DMS 273 treated with DMSO at 0.1 percent for 48 hours (cell line): Measurements from ENCODE around the gene DRG2.

ENCODE experiments used
- DNase-seq: peaks from one replicate; lab custom pipeline; 2025; lab: John Stamatoyannopoulos, UW

DRG2 gene

DNA sequence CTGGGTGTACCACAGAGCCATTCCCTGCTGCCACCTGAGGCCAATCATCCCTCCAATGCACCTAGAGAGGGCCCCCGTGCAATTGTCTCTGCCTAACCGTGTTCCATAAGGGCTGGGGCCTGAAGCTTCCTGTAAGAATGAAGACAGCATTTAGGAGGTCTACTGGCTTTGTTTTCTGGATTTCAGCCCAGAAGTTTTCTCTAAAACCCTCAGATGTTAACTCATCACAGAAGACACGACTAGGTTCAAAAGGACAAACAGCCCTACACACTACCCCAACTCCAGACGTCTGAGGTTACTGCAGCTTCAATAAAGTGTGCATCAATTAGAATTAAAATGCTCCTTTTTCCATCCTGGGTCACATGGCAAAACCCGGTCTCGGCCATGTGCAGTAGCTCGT is 10.8 kb upstream of the DRG2 start:
- no peak for DNase-seq

DNA sequence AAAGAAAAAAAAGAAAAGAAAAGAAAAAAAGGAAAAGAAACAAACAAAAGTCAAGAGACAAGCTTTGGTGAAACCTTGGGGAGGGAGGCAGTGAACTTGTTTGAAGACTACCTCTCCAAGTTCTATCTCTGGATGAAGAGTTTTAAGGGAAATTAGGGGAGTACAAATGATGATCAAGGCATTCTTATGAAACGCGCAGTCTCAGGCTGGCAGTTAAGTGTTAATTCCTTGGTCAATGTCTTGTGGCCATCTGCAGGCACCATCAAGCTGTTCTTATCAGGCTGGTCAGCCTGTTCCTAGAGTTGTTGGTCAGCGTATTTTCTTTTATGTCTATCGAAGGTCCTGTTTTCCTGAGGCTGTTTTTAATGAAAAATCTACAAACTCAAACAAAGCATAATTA is 8.2 kb upstream of the DRG2 start:
- no peak for DNase-seq

DNA sequence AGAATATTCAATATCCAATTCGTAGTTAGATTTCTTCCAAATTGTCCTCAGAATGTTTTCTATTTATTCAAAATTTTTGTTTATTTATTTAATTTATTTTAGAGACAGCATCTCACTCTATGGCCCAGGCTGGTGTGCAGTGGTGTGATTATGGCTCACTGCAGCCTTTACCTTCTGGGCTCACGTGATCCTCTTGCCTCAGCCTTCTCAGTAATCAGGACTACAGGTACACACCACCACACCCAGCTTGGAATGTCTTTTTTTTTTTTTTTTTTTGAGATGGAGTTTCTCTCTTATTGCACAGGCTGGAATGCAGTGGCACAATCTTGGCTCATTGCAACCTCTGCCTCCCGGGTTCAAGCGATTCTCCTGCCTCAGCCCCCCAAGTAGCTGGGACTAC is 3.5 kb upstream of the DRG2 start:
- no peak for DNase-seq

DNA sequence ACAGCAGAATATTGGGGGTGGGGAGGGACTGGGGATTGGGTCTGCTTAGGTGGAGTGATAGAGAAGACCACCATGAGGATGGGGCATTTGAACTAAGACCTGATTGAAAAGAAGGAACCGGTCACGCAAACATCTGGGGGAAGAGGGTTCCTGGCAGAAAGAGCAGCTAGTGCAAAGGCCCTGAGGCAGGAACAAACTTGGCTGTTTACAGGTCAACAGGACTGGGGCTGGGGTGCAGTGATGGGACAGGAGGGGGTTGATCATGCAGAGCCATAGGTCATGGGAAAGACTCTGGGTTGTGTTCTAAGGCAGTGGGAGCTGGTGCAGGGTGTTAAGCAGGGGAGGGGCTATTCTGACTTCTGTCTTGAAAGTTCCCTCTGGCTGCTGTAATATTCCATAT is 1.9 kb downstream of the DRG2 start:
- DNase-seq, result no peak

DNA sequence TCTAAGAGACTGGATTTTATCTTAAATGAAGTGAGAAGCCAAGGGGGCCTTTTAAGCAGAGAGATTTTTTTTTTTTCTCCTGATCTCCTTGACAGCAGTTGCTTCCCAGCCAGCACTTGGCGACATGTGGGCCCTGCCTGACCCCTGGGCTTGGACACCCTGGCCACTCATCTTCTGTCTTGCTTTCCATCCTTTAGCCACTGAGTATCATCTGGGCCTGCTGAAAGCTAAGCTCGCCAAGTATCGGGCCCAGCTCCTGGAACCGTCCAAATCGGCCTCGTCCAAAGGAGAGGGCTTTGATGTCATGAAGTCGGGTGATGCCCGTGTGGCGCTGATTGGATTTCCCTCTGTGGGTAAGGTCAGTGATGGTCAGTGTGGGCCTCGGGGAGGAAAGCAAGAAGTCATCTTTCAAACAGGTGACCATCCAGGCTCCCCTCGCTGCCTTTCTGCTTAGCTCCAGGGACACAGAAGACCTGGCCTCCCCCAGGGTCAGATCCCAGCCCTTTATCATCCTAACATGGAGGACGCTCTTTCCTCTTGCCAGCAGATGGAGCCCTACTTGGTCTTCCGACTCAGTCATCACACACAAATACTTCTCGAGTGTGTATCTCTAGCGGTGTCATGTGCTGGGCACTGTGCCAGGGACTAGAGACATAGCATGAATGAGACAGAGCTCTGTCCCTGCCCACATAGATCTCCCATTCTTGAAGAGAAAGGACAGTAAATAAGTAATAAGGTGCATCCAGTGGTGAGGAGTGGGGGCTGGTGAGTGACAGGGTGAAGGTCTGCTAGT is 6.1 kb downstream of the DRG2 start:
- no peak for DNase-seq

DNA sequence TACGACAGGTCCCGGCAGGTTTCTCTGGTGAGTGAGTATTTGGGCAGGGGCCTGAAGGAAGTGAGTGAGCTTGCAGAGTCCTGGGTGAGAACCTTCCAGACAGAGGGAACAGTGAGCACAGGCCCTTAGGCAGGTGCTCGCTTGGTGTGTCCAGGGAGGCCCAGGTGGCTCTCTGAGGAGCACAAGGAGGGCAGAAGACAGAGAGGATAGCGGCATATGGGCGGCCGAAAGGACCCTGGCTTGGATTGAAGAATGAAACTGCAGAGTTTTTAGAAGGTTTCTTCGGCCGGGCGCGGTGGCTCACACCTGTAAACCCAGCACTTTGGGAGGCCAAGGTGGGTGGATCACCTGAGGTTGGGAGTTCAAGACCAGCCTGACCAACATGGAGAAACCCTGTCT is 6.7 kb downstream of the DRG2 start:
- no peak for DNase-seq

DNA sequence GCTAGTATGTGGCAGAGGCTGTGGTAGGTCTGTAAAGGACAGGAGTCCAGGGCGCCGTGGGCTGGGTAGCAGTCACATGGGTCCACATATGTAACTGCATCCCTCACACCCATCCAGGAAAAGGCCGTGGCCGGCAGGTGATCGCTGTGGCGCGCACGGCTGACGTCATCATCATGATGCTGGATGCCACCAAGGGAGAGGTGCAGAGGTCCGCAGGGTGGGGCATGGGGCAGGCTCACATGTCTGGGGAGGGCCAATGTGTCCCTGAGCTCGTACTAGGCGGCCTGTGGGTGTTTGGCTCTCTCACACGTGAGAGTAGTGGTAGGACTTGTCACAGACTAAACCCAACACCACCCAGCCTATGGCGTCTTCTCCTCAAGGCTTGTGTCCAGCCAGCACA is 11.8 kb downstream of the DRG2 start:
- no peak for DNase-seq

DNA sequence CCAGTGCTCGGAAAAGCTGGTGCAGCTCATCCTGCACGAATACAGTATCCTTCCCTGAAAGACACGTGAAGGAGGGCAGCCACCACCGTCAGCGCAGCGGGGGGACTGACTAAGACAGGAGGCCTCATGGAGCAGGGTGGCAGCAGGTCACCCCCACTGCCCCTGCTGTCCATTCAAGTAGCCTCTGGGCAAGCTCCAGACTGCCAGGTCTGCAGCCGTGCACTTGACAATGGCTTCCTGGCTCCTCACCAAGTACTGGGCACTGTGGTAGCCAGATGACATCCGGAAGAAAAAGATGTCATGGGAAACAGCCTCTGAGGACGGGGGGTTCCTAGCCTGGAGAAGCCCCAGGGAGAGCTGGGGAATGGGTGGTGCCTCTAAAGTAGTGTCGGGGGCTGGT is 12.9 kb downstream of the DRG2 start:
- no peak for DNase-seq

DNA sequence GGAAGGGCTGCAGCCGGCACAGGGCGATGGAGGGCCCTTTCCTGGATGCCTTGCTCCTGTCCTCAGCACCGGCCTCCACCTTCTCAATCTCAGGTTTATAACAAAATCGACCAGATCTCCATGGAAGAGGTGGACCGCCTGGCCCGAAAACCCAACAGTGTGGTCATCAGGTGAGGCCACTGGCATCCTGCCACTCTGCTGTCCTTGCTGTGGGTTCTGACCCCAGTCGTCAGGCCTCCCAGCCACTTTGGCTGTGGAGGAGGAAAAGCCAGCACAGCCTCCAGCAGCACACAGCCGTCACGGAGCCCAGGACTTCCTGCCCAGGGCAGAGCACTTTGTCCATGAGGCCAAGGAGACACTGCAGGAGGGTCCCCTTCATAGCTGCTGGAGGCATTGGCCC is 14.1 kb downstream of the DRG2 start:
- no peak for DNase-seq

DNA sequence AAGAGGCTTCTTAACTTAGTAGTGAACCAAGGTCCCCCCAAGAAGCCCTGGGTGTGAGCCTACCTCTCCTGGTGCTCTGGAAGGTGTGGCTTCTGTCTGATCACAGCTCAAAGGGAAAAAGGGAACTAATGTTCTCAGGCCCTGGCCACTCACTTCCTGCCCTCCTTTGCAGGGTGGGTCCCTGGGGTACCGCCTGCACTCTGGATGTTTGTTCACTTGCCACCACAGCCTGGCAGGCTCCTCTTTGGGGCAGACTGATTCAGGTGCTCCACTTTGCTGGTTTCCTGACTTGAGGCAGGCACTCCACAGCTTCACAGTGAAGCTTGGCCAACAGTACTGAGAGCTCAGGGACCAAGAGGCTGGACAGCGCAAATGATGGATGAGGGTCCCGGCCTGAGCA is 14.9 kb downstream of the DRG2 start:
- DNase-seq, result no peak

DNA sequence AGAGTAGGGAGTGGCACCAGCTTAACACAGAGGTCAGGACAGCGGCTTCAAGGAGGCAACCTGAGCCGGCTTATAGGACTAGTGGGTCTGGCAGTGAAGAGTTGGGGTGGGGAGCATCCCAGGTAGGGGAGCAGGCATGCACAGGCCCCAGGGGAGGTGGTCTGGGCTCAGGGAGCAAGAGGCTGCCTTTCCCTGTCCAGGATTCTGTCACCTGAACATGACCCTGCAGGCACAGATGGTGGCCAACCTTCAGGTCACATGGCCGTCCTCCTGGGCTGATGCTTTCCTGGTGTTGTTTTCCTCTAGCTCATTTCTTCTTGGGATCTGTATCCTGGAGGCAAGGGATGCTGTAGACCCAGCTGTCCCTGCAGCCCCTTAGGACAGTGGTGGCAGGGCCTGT is 17.3 kb downstream of the DRG2 start:
- no peak for DNase-seq

DNA sequence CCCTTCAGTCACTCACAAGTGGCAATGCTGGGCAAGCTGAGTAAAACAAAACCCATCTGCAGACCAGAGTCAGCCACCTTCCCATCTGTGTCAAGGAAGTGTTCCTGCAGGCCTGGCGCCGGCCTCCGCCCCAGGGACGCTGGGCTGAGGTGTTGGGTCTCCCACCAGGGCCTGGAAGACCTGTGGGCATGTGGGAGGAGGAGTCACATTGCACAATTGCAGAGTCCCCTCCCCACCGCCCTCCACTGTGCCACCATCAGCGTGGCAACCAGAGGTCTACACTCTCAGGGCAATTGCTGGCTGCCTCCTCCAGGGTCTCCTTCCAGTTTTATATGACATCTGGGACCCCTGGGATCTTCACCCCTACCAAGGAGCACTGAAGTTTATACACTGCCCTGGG is 17.8 kb downstream of the DRG2 start:
- DNase-seq, result no peak

DNA sequence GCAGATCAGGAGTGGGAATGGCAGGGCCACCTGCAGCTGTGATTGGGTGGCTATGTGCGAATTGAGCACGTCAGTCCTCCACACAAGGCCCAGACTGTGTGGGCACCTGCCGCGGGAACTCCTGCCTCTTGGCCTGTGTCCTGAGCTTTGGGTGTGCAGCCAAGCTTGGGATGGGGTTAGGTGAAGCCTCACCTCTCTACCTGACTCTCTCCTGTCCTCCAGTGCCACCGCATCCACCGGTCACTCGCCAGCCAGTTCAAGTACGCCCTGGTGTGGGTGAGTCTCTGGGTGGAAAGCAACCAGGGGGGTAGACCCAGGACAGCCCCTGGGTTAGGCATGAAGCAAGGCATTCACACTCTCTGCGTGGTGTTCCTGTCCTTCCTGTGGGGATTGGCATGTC is 18.5 kb downstream of the DRG2 start:
- DNase-seq, result no peak

DNA sequence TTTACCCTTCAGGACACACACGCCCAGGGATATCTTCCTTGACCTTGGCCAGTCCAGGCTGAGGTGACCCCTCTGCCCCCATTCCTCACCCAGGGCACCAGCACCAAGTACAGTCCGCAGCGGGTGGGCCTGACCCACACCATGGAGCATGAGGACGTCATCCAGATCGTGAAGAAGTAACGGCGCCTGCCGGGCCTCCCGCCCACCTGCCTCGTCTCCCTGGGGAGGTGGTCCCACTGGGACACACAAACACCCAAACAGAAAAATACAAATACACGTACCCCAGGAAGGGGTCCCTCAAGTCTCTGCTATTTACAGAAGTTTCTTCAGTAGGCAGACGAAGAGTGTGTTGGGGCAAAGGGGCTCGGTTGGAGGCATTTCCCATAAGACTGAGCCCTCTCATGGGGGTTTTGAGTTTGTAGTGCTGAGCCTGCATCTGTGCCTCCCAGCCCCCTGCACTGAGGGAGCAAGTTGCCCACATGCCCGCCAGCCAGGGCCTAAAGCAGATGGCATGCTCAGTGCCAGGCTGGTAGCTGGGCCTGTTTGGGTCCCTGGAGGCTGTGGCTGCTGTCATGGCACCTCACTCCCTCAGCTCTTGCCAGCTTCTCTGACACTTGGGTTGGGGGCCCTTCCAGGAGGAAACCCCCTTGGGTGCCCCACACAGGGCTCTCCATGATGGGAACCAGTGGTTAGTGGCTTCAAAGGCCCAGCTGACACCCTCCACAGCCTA is 19.5 kb downstream of the DRG2 start:
- DNase-seq, result no peak

DNA sequence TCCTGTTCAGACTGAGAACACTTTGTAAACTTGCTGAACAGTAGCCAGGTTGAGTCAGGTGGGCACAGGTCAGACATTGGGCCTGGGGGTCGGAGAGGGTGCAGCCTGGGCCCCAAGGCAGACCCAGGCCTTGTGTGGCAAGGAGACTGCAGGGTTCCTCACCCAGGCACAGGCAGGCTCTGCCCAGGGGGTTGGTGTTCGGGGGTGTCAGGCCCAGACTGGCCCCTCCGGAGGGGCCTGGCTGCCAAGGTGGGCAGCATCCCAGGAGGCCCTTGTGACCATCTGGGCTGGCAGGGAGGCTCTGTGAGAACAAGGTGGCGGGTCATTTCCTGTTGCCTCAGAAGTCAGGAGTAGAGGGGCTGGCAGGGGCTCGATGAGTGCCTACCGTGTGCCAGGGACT is 20.2 kb downstream of the DRG2 start:
- DNase-seq, result no peak

DNA sequence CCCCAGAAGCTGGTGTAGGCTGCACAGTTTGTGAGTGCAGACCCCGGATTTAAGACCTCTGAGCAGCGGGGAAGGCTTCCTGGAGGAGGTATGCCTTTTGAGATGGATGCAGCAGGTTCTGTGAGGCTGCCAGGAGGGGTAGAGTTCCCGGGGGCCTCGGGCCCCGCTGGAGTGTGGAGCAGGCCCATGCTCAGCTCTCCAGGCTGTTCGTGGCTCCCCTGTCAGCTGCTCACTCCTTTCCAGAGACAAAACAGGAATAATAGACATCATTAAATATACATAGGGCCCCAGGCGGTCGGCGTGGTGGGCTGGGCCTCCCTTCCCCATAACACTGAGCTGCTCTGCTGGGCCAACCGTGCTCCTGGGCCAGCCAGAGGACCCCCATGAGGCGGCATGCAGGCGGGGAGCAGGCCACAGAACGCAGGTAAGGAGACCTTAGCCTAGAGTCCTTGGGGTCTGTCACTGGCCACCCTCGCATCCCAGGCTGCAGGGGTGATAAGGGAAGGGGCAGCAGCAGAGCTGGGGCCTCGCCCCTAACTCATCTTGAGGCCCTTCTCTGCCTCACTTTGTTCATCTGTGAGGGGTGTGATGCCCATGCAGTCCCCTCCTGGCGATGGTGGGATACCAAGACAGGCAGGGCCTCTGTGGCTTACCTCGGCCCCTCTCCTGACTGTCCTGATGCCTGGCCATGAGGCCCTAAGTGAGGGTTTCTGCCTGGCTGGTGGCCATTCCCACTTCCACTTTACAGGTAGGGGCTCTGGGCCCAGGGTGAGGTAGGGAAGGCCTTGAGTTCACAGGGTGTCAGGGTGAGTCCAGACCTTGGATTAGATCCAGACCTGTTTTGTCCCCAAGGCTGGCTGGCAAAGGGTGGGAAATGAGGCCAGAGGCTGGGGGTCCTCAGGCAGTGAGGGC is 20.9 kb downstream of the DRG2 start, which contains the start of gene MYO15A:
Gene MYO15A, plus strand, starts transcription at position 356 of the 912 bp plus-strand sequence. CDS start 10,045 bp downstream, outside the sequence.
- DNase-seq, result no peak

DNA sequence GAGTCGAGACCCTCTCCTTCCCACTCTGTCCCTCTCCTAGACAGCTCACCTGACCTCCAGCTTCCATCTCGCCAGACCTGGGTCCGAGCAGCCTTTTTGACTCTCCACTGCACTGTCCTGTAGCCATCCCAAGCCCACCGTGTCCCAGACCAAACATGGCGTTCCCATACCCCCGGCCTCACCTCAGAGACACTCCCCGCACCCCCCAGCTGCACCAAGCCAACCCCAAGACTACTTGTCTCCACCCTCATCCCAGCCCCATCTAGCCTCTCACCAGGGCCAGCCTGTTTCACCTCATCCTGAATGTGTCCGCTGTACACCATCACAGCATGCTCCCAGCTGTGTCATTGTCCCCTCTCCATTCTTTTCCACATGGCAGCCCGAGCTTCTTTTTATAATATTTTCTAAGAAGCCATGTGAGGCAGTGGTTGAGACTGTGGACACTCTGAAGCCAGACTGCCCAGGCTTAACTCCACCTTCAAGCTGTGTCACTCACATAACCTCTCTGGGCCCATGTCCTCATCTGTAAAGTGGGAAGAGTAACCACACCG is 22.3 kb downstream of the DRG2 start:
- no peak for DNase-seq

DNA sequence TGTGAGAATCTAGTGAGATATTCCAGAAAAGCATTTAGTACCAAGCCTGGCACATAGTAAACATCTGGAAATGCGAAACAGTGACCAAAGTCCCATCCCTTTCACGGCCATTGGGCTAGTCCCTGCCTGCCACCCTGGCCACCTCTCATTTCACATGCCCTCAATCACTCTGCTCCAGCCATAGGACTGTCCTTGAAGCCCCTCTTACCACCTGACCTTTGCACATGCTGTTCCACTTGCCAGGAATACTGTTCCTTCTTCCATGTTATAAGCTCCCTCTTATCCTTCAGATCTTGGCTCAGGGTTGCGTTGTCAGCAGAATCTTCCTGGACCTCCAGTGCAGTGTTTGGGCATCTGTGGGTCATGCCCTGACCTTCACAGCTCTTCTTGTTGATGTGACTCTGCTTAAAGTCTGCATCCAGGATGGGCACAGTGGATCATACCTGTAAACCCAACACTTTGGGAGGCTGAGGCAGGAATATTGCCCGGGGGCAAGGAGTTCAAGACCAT is 22.9 kb downstream of the DRG2 start:
- DNase-seq, result no peak

DNA sequence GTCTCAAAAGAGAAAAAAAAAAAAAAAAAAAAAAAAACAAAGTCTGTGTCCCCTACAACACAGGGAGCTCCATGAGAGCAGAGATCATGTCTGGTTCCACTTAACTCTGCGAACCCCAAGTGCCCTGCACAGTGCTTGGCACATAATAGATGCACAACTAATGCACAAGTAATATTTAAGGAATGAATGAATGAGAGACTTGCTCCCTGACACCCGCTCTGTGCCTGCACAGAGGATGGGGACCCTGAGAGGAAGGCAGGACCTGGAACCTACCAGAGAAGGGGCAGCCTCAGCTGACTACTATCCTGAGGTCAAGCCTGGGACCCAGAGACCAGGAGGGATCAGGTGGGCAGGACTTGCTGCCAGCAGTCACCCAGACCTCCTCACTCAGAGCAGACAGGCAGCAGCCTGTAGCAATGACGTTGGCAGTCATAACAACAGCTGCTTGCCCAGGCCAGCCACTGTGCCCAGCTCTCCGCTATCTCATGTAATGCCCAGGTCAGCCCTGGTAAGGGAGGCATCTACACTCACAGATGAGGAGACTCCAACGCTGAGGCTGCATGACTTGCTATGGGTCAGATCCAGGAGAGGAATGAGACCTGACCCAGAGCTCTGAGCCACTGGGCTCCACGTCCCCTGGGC is 23.7 kb downstream of the DRG2 start:
- DNase-seq, result no peak

DNA sequence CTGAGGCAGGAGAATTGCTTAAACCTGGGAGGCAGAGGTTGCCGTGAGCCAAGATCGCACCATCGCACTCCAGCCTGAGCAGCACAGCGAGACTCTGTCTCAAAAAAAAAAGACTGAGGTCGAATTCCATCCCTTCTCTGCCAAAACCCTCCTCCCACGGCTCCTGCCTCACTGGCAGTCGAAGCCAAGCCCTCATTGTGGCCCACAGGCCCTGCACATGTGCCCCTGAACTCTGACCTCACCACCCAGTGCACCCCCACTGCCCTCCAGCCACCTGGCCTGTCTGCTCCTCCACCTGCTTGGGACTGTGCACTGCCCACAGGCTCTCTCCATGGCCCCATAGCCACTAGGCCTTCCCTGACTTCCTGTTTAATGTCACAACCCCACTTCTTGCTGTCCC is 27.8 kb downstream of the DRG2 start:
- no peak for DNase-seq

DNA sequence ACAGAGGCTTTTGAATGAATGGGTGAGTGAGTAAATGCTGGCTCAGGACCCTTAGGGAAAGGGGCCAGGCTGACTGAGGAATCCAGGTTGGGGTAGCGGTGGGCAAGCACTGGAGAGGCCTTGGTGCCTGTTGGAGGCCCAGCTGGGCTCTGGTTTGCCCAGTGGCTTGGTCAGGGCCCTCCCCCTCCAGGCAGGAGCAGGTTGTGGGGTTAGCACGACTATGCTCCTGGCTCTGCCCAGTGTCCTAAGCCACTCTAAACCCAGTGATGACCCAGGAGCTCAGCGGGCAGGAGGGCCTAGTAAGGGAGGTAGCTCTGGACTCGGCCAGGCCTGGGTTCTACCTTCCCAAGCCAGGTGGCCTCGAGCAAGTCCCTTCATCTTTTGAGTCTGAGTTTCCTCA is 28.3 kb downstream of the DRG2 start:
- DNase-seq, result no peak

DNA sequence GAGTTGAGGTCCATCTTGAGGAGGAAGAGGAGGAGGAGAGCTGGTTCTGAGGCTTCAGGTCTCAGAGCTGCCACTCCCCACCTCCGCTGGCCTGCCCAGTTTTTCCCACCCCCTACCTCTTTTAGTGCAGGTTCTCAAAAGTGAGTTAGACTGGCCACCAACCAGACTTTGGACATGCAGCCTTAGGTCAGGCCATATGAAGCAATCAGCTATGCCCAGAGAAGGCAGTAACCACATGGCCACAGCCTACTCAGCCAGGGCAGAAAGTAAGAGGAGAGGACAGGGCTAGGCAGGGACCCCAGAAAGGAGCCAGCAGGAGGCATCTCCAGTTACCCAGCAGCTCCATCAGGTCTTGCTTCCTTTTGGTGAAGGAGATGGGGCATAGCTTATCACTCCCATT is 29.8 kb downstream of the DRG2 start:
- no peak for DNase-seq
